ENCODE results near the gene PADI2. TPM values are rescaled to one million over a fixed set of nuclear protein-coding genes. Genes with fewer than 3 reads are reported as not detected.

PADI2 gene
- total and polyA plus RNA-seq, 9 of the 15 experiments (the other 6 are each of a cell fraction or from before 2014, with no cell fraction given) = 0.01 to 0.11 (median 0.01) TPM; not detected in 5

DNA sequence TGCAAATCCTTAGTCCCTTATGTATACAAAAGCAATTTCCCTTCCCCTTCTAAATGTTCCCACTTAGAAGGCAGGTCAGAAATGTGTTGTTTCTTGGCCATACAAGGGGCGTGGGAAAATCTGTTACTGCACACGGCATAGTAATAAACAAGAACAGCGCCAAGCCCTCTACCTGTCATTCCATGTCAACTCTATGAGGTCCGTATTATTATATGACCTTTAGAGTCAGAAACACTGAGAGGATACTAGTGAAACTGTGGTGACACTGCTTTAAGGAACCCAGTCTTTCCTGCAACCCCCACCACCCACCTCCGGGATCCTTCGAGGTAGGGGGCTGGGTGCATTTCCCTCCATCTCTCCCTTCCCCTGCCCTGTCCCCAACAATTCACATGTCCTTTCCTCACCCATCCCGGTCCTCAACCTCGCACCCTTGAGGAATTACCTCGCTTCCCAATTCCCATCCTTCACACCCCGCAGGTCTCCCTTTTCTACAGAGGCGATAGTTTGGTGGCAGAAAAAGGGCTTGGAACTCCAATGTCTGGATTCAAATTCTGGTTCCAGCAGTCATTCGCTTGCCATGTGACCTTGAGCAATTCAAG, 66.1 kb downstream of the PADI2 start (continued):
- TF ChIP-seq CTBP1 (IDR thresholded peaks at IDR 0.05; ENCODE audit: borderline replicate concordance) = no peak
- TF ChIP-seq ZNF239 (CRISPR knock-in tag; IDR thresholded peaks at IDR 0.05) = no peak
- TF ChIP-seq, protein P1, sequence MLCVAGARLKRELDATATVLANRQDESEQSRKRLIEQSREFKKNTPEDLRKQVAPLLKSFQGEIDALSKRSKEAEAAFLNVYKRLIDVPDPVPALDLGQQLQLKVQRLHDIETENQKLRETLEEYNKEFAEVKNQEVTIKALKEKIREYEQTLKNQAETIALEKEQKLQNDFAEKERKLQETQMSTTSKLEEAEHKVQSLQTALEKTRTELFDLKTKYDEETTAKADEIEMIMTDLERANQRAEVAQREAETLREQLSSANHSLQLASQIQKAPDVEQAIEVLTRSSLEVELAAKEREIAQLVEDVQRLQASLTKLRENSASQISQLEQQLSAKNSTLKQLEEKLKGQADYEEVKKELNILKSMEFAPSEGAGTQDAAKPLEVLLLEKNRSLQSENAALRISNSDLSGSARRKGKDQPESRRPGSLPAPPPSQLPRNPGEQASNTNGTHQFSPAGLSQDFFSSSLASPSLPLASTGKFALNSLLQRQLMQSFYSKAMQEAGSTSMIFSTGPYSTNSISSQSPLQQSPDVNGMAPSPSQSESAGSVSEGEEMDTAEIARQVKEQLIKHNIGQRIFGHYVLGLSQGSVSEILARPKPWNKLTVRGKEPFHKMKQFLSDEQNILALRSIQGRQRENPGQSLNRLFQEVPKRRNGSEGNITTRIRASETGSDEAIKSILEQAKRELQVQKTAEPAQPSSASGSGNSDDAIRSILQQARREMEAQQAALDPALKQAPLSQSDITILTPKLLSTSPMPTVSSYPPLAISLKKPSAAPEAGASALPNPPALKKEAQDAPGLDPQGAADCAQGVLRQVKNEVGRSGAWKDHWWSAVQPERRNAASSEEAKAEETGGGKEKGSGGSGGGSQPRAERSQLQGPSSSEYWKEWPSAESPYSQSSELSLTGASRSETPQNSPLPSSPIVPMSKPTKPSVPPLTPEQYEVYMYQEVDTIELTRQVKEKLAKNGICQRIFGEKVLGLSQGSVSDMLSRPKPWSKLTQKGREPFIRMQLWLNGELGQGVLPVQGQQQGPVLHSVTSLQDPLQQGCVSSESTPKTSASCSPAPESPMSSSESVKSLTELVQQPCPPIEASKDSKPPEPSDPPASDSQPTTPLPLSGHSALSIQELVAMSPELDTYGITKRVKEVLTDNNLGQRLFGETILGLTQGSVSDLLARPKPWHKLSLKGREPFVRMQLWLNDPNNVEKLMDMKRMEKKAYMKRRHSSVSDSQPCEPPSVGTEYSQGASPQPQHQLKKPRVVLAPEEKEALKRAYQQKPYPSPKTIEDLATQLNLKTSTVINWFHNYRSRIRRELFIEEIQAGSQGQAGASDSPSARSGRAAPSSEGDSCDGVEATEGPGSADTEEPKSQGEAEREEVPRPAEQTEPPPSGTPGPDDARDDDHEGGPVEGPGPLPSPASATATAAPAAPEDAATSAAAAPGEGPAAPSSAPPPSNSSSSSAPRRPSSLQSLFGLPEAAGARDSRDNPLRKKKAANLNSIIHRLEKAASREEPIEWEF (CRISPR knock-in tag; IDR thresholded peaks at IDR 0.05) = no peak
- no peak for TF ChIP-seq KLF16 (IDR thresholded peaks at IDR 0.05)
- no peak for TF ChIP-seq ZNF23 (CRISPR knock-in tag; IDR thresholded peaks at IDR 0.05)
- TF ChIP-seq PHF8 (IDR thresholded peaks at IDR 0.05; ENCODE audit: borderline replicate concordance, low read length) = no peak
- TF ChIP-seq ZBTB17 (CRISPR knock-in tag; IDR thresholded peaks at IDR 0.05) = no peak
- no peak for TF ChIP-seq ZNF311 (CRISPR knock-in tag; IDR thresholded peaks at IDR 0.05)
